Measurements from ENCODE around the gene KCNQ2.
"Not testable (repeated sequence)": the region's sequence is repeated elsewhere in the genome, so short reads cannot be mapped to it uniquely, and the experiment has no call there.

KCNQ2 gene

DNA sequence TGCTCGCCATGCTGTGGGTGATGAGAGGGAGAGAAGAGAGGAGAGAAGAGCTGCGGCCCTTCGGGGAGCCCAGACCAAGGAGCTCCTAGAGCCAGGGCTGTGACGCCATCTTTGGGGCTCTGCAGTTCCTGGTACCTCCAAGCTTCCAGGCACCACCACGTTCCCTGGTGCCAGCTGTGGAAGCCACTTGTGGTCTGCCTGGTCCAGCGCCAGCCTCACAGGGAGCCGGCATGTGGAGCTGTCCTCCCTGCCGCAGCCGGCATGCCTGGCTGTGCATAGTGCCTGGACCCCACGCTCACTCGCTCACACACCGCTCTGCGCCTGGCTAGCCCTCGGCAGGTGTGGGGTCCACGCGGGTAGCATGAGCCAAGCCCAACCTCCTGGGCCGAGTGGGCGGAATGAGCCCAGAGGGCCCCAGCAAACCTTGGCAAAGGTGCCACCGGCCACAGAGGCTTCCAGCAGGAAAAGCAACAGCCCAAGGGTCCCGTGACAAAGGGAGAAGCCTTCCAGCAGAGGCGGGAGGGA is 92.0 kb downstream of the KCNQ2 start:
- DNase-seq: no peak

DNA sequence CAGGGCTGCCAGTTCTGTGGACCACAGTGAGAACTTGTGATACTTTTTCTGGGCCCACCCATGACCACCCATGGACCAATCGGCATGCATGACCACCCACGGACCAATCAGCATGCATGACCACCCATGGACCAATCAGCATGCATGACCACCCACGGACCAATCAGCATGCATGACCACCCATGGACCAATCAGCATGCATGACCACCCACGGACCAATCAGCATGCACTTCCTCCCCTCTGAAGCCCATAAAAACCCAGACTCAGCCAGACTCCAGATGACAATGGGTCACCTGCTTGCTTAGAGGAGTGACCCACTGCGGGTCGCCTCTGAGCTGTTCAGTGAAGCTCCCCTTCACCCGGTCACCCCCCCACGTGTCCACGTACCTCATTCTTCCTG is 92.6 kb downstream of the KCNQ2 start:
- not testable (repeated sequence) for DNase-seq

DNA sequence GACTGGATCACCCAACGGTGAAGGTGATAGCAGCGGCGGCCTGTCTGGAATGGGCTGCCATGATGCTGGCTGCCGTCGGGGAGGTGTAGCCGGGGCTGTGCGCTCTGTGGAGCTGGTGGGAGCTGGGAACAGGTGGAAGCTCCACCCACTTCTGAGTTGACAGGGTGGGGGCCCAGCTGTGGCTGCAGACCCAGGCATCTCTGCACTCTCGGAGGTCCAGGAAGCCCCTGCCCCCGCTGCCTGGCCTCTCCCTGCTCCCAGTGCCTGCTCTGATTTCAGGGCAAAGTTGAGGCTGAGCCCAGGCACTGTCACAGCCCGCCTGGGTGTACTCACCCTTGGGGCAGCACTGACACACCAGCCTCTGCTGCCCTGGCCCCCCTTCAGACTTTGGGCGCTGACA is 93.2 kb downstream of the KCNQ2 start:
- no peak for DNase-seq

DNA sequence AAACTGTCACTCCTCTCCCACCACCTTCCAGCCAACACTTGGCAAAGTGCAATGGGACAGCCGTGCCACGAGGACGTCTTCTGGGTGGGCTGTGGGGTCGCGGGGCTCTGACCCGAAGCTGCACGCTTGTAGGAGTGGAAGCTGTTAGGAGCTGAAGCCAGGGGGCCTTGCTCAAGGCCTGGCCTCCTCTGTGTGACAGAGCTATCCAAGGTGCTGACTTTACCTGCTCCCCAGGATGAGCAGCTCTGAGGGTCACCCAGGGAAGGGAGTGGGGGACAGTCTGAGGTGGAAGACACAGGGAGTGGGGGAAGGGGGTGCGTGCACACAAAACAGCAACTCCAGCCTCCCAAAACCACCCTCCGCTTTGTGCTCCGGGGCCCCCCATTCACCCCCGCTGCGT is 93.8 kb downstream of the KCNQ2 start:
- DNase-seq: no peak

DNA sequence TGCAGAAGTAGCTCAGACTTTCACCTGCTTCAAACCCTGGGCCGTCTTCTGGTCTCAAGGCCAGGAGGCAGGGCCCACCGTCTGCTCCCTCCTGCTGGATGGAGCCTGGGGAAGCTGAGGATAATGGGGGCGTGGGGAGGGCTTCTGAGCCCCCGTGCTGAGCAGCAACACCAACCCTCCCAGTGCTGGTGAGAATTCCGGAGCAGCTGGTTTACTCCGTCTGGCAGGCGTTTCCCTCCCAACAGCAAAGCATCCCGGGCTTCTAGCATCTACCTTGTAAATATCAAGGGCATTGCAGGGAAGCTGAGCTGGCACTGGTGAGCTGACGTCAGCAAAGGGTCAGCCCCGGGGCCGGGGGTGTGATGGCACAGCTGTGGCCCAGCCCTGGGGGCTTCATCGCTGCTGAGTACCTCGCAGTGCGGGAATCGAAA is 94.5 kb downstream of the KCNQ2 start:
- peak; percentile 65 for DNase-seq

DNA sequence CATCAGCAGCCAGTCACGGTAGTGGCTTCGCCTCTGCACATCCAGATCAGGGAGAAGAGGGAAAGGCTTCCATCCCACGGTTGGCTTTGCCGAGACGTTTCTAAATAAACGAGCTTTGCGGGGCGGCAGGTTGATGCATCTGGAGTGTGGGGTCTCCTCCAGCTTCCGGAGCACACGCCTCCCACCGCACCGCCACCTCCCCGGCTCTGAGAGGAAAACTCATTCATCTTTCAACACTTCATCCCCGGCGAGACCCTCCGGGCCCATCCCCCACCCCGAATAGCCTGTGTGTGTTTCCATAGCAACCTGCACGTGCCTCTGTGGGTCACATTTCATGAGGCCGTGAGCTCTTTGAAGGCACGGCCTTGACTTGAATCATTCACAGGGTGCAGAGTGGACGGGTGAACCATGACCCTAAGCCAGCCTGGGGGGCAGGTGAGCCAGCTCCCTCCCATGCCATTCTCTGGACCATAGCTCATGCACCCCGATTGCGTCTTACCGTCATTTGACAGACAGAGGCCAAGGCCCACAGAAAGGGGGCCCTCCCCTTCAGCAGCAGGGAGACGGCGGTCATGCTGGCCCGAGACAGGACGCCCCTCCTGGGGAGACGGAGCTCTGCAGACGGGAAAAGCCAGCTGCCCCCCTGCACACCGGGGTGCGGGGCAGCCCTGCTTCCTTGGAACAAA is 95.1 kb downstream of the KCNQ2 start:
- no peak for DNase-seq

DNA sequence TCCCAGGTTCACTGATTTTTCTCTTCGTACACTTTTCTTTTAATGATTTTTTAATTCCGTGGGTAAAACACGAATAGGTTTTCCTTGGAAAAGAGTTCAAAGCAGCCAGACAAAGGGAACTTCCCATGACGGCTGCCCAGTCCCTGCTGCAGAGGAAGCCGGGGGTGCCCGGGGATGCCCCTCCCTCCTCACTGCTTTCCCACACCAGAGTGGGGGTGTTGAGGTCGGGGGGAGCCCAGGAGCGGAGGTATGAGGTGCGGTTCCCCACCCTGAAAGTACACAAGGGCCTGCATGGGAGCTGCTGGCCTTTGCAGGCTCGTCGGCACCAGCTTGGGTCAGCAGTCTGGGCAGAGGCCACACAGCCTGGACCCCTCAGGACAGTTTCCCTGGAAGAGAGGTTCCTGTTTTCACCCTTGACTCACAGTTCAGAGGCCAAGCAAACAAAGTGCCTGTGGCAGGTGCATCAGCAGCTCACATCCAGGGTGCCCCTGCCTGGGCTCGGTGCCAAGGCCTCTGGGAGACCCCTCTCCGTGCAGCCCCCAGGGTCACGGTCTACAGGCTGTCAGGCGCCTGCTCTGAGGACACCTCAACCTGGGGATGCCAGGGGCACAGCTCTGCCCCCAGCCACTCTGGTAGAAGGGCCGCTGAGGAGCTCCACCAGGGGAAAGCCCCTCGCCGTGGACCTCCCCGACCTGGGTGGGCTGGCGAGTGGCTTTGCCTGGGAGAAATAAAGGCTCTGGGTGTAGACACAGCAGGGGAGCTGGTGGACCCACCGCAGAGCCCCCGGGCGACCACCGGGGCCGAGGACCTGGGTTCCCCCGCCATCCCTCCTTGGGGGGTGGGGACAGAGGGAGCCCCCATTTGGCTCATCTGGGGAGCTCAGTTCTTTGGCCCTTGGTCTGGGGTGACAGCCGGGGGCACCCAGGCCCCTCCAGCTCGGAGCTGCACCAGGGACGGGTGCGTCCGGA is 95.9 kb downstream of the KCNQ2 start:
- DNase-seq: no peak

DNA sequence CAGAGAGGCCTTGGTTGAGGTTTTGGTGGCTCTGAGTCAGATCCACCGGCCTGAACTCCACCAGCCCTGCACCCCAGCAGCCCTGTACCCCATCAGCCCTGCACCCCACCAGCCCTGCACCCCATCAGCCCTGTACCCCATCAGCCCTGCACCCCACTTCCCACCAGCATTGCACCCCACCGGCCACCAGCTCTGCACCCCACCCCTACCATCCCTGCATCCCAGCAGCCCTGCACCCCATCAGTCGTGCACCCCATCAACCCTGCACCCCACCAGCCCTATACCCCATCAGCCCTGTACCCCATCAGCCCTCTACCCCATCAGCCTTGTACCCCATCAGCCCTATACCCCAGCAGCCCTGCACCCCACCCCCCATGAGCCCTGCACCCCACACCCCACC is 97.0 kb downstream of the KCNQ2 start:
- no peak for DNase-seq

DNA sequence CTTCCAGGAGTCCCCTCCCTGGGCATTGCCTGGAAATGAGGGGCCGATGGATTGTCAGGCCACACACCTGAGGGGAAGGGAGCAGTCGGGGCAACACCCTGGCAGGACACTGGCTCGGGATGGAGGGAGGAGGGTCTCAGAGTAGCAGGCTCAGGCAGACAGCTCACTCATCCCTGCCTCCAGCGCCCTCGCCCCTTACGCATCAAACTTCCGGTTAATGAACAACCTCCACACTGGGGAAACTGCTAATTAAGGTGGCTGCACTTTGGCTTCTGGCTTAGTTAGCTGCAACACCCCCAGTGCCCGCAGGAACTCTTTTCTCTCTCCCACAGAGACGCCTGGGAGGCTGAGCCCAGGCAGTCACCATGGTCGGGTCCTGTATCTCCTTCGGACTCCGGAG is 98.0 kb downstream of the KCNQ2 start:
- no peak for DNase-seq

DNA sequence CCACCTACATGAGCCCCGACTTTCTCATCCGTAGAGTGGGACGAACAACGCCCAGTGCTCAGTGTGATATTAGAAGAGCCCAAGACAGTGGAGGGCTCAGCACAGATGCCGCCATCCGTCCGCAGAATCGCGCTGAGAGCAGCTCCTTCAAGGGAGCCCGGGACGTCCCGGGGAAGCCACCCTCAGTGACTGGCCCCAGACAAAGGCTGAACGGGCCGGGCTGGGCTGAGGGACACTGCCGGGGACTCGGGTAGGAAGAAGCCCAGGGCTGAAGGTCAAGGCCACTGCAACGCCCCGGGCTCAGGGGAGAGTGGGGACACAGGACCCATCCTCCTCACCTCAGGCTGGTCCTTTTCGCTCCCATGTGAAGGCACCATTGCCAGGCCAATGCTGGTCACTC is 98.5 kb downstream of the KCNQ2 start:
- DNase-seq: no peak

DNA sequence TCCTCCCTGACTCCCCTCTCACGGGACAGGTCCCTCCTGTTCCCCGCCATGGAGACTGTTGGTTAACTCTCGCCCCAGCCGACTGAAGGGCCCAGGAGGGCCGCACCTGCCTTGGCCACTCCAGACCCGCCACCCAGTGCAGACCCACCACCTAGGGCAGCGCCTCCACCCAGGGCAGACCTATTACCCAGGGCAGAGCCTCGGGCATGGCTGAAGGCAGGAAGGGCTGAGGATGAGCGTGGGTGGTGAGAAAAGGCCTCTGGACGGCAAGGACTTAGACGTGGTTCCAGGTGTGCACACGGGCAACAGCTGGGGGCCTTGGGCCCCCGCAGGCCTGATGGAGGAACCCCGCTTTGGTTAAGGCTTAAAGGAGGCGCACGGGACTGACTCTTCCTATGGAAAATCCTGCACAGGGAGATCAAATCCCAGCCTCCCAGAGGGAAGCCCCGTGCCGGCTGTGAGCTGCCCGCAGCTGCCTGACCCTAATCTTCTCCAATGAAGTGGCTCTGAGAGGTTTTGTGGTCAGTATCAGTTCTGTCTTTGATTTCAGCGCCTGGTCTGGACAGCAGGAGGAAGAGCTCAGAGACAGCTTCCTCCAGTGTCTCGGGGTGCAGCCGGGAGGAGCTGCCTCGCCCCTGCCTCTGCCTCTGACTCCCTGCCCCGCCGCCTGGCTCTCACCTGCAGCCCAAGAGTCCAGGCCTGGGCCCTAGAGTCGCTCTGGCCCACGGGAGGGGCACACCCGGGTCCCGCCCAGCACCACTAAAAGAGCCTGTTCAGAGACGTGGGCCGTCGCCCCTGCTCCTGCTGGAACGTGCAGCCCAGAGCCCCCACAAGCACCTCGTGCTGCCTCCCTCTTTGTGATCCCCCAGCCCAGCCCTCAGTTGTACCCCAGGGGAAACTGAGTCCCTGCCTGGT is 99.2 kb downstream of the KCNQ2 start:
- DNase-seq: no peak

DNA sequence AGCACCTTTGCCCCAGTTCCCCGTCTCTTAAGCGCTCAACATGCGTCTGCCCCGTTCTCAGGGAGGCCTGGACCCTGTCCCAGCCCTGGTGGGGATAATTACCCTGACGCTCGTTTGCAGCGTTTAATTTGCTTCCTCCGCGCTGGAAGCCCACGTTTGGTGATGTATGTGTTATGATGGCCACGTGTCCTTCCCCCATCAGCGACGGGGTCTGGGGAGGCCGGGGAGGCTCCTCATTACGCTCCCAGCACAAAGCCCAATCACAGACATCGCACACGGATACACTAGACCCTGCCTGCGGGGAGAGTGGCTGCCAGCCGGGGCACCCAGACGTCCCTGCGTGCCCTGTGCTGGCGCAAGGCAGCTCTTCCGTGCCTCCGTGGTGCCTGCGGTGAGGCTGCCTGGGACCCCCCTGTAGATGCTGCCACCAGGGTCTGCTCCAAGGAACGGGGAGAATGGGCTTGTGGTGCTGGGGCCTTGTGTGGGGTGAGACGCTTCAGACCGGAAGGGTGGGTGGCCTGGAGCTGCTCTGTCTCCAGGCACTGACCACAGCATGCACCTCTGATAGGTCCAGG is 101.1 kb downstream of the KCNQ2 start:
- DNase-seq: no peak

DNA sequence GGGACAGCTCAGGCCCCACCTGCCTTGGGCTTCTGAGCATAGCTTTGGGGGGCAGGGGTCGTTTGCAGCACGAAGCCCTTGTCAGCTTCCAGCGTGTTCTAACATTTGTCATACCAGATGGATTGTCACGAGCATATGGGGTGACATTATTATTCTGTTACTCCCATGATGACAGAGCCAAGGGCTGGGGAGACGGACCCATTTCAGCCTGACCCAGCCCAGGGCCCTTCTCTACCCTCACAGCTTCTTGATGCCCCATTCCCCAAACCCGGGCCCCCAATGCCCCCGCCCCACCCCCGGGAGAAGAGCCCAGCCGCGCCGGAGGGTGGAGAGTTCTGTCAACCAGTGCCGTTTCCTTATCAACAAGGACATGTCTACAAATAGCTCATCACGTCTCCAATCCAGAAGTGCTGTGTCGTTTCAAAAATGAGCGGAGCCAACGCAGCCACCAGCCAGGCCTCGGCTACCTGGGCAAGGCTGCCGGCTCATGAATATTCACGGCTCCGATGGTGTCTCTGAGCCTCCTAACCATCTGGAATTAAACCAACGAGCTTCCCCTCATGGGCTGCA is 101.8 kb downstream of the KCNQ2 start:
- DNase-seq: peak; percentile 75

DNA sequence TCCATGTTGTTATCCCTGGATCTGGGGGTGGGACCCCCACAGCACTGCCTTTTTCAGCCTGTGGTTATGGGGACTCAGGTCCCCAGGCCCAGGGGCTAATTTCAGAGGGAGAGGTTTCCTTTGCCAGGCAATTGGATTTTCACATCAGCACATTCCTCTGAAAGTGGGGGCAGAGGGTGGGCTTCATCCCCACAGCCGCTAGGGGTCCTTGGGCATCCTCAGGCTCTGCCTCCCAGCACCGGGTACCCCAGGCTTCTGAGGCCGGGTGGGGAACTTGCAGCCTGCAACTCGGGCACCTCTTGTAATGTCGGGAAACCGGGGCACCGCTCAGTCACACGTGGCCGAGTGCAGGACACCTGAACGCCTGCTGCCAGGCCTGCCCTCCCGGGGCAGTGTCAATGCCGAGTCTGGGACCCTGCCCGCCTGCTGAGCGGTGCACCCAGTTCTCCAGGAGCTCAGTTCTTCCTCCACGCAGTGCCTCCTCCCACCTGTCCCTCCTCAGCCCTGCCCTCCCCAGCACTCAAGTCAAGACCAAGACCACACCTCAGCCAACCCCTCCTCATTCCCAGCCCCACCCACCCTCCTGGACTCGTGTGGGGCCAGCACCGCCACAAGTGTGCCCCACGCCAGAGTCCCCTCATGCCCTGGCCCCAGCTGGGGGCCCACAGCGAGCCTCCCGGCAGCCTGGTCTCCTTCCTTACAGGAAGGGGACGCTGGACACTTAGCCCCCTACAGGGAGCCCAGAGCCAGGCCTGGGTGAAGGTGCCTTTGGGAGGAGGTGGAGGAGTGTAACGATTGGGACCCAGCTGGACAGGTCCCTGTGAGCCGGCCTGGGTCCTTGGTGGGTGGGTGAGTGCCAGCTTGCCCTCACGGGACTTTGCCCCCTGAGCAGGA is 102.5 kb downstream of the KCNQ2 start:
- DNase-seq: peak; percentile 10

DNA sequence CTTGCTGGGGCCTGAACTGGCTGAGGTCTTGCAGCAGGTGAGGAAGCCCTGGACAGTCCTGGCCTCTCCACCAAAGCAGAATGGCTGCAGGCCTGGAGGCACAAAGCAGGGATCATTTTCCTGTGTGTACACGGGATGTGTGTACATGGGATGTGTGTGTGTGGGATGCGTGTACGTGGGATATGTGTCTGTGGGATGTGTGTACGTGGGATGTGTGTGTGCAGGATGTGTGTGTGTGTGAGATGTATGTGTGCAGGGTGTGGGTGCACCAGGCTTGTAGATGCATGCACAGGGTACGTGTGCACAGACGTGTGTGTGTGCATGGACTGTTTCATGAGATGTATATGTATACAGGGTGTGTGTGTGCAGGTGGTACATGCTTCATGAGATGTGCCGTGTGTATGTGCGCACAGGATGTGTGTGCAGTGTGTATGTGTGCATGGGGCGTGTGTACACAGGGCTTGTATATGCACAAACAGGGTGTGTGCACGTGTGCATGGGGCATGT is 103.4 kb downstream of the KCNQ2 start:
- DNase-seq: no peak

DNA sequence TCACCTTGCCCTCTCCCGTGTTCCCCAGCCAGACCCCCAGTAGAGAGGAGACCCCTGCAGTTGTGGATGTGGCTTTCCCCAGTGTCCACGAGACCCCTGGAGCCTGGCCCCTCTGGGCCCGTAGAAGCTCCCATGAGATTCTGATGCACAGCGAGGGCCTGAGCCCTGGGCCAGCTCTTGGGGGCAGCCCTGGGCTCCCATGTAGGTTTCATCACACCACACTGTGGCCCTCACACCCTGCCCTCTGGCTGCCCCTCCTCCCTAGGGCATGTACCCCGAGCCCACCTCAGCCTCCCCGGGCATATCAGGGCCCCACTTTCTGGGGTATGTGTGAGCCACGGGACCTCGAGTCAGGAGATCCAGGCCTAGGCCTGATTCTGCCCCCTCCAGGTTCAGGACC is 104.3 kb downstream of the KCNQ2 start:
- no peak for DNase-seq

DNA sequence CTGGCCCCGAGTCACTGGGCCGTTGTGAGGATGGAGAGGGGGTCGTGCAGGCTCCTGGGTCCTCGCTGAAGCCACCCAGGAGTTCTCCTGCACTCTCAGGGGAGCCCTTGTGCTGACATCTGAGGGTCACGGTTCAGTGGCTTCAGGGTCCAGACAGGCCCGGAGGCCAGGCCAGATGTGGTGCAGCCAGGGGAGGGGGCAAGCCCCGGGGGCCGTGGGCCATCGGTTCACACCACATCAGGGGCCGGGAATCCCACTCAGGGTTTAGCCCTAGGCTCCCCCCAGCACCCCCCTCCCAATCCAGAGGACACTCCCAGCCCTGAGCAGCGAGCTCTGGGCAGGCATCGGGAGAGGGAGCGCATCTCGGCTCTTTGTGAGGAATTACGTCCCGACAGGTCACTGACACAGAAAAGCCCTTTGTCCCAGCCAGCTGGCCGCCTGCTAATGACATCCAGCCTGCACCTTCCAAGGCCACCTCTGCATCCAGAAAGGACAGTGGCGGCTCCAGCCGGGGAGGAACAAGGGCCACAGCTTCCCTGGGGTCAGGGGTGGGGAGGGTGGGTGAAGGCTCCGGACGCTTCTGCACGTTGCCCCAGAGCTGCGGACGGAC is 104.9 kb downstream of the KCNQ2 start:
- no peak for DNase-seq

DNA sequence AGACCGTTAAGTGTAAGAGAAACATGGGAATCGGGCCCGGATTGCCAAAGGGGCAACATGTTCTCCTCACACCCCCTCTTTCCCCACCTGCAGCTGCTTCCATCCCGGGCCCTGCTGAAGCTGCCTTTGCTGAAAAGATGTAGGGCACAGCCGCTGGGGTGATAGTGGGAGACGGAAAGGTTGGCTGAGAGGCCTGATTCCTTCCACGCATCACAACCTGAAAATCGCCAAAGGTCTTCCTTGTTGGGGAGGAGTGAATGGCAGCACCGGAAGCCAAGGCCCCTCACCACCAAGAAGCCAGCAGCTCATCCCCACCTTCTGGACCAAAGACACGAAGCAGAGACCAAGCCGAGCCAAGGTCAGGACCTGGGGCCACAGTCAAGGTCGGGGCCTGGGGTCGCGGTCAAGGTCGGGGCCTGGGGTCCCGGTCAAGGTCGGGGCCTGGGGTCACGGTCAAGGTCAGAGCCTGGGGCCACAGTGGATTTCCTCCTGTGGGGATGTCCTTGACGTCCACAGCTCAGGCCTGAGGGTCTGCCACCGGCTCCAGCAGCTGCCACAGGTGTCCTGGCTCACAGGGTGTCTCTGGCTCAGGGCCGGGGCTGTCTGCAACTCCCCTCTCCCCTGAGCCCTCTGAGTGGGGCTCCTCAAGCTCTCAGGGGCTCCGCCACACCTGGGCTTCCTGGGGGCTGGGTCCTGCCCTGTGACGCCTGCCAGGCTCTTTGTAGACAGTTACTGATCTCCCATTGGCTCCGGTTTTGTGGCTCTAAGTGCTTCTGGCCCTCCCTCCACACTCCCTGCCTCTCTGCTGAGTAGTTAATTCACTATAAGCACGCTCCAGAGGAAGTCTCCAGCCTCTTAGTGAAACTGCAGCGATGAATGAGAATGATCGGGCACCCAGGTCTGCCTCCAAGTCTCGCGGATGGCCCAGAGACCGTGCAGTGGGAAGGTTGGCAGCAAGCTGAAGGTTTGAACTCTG is 105.8 kb downstream of the KCNQ2 start:
- DNase-seq: peak; percentile 74

Measured in NCI-H2171 treated with DMSO at 0.1 percent for 48 hours (cell line).